Measurements from ENCODE around the gene CCDC196. TPM values are rescaled to one million over a fixed set of nuclear protein-coding genes. Genes with fewer than 3 reads are reported as not detected.
A peak's percentile ranks its signal among the peaks of the same experiment; 100 is the strongest.
"Not testable (repeated sequence)": the region's sequence is repeated elsewhere in the genome, so short reads cannot be mapped to it uniquely, and the experiment has no call there.

CCDC196 gene
- total and polyA plus RNA-seq, 3 experiments from 2014 or later: not detected

DNA sequence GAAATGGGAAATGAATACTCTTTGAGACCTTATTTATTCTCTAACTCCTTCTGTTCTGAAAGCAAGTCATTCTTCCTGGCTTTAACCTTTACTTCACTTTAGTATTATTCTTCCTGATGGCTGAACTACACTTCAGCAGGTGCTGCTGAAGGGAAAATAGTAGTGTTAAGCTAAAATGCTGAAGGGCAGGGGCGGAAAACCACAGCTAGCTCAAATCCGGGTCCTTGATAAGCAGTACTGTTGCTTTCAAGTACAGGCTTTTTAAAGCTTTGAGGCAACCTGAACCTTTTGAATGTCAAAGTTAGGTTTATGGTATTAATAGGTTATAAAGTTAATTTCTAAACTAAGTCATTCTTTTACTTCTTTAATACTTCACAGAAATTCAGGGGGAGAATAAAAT is 10.7 kb downstream of the CCDC196 start:
- H3K27me3 Mint-ChIP-seq: peaks cover 0 to under 1% of the 10 kb centered on the region in 2 donors
- no peak overlapping the region for H3K27ac ChIP-seq (ENCODE audit: low read depth, low read length)
- DNase-seq: no peak
- H3K9me3 Mint-ChIP-seq: no peaks in the 10 kb centered on the region
- POLR2A ChIA-PET: no interaction called here
- peaks cover 4 to 6% (median 5%) of the 10 kb centered on the region in 3 donors for H3K4me1 Mint-ChIP-seq
- H3K36me3 Mint-ChIP-seq: no peaks in the 10 kb centered on the region
- H3K9me3 ChIP-seq (ENCODE audit: low read length): no peaks in the 10 kb centered on the region
- no peaks in the 10 kb centered on the region for H3K36me3 ChIP-seq (ENCODE audit: insufficient read depth, low read length)
- peaks cover 8% of the 10 kb centered on the region for H3K4me1 ChIP-seq (ENCODE audit: insufficient read depth, low read length)
- CTCF ChIA-PET: interaction anchor here (1.2 kb wide), 1 partner anchor 11 kb away, joined by 8 read pairs; the partner anchor contains the start of gene GPHN
- no peak overlapping the region for H3K4me3 ChIP-seq (ENCODE audit: low read length)
- H3K4me3 Mint-ChIP-seq: no peak overlapping the region
- H3K27me3 ChIP-seq (ENCODE audit: insufficient read depth, low read length, poor library complexity, severe bottlenecking): no peaks in the 10 kb centered on the region
- H3K27ac Mint-ChIP-seq: peak overlapping the region in 1 of 8 donors; percentile 30

DNA sequence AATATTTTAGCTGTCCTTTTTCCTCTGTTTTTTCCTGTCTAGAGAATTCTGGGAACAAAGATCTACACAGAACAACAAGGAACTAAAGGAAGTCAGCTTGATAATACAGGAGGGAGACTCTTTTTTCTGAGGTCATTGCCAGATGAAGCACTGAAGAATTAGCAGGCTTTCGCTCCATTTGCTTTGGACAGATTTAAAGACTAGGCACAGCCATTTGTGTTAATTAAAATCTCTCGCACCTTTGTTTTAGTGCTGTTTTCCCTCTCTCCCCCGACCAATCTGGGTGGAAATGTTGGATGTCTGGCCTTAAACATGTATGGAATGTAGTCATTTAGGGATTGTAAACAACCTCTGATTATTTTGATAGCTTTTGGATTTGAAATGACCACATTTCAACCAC is 12.1 kb downstream of the CCDC196 start:
- POLR2A ChIA-PET: no interaction called here
- Histone ChIP-seq H3K27me3 (ENCODE audit: insufficient read depth, low read length, poor library complexity, severe bottlenecking) (no peaks in the 10 kb centered on the region), H3K4me3 (ENCODE audit: low read length) (no peak overlapping the region), H3K4me1 (ENCODE audit: insufficient read depth, low read length) (peaks cover 8% of the 10 kb centered on the region), H3K9me3 (ENCODE audit: low read length) (no peaks in the 10 kb centered on the region), H3K27ac (ENCODE audit: low read depth, low read length) (no peak overlapping the region), H3K36me3 (ENCODE audit: insufficient read depth, low read length) (no peaks in the 10 kb centered on the region)
- CTCF ChIA-PET: no interaction called here
- H3K9me3 Mint-ChIP-seq: no peaks in the 10 kb centered on the region
- DNase-seq: no peak
- no peak overlapping the region for H3K4me3 Mint-ChIP-seq
- H3K27ac Mint-ChIP-seq: no peak overlapping the region
- peaks cover 0 to 2% (median 0%) of the 10 kb centered on the region in 3 donors for H3K36me3 Mint-ChIP-seq
- peaks cover 4 to 6% (median 5%) of the 10 kb centered on the region in 3 donors for H3K4me1 Mint-ChIP-seq
- H3K27me3 Mint-ChIP-seq: peaks cover 0 to 2% of the 10 kb centered on the region in 2 donors

- Histone ChIP-seq H3K9me3 (ENCODE audit: low read length) (no peaks in the 10 kb centered on the region), H3K4me3 (ENCODE audit: low read length) (no peak overlapping the region), H3K27ac (ENCODE audit: low read depth, low read length) (no peak overlapping the region), H3K4me1 (ENCODE audit: insufficient read depth, low read length) (peaks cover 6% of the 10 kb centered on the region), H3K27me3 (ENCODE audit: insufficient read depth, low read length, poor library complexity, severe bottlenecking) (no peaks in the 10 kb centered on the region), H3K36me3 (ENCODE audit: insufficient read depth, low read length) (no peaks in the 10 kb centered on the region)
- DNase-seq: no peak
- ChIA-PET POLR2A (no interaction called here), CTCF (no interaction called here)
- peak overlapping the region in 1 of 7 donors; percentile 1 for H3K4me3 Mint-ChIP-seq
- H3K27ac Mint-ChIP-seq: no peak overlapping the region
- no peaks in the 10 kb centered on the region for H3K9me3 Mint-ChIP-seq
- peaks cover 4 to 5% (median 5%) of the 10 kb centered on the region in 3 donors for H3K4me1 Mint-ChIP-seq
- peaks cover 2 to 5% of the 10 kb centered on the region in 2 donors for H3K27me3 Mint-ChIP-seq
- peaks cover 0 to 2% (median 0%) of the 10 kb centered on the region in 3 donors for H3K36me3 Mint-ChIP-seq
These were observed 15.4 kb downstream of the CCDC196 start for GRCh38 chr14:66501592-66501991.

DNA sequence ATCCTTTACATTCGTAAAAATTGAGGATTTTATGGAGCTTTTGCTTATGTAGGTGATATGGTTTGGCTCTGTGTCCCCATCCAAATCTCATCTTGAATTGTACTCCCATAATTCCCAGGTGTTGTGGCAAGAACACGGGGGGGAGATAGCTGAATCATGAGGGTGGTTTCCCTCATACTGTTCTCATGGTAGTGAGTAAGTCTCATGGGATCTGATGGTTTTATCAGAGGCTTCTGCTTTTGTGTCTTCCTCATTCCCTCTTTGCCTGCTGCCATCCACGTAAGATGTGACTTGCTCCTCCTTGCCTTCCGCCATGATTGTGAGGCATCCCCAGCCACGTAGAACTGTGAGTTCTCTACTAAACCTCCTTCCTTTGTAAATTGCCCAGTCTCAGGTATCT is 16.7 kb downstream of the CCDC196 start:
- CTCF ChIA-PET, POLR2A ChIA-PET, H3K36me3 Mint-ChIP-seq: not testable (repeated sequence)

GRCh38 chr14:66503532-66503931 is 17.4 kb downstream of the CCDC196 start:
- CTCF ChIA-PET: no interaction called here

More for the DNA sequence above, 16.7 kb downstream of the CCDC196 start:
- not testable (repeated sequence) for H3K4me1 ChIP-seq (ENCODE audit: insufficient read depth, low read length); H3K9me3 ChIP-seq (ENCODE audit: low read length); H3K4me3 ChIP-seq (ENCODE audit: low read length); H3K27me3 ChIP-seq (ENCODE audit: insufficient read depth, low read length, poor library complexity, severe bottlenecking); H3K27ac ChIP-seq (ENCODE audit: low read depth, low read length); DNase-seq; H3K27ac Mint-ChIP-seq; H3K36me3 ChIP-seq (ENCODE audit: insufficient read depth, low read length); H3K9me3 Mint-ChIP-seq; H3K4me3 Mint-ChIP-seq
- Mint-ChIP-seq H3K4me1 (peaks cover 7 to 13% (median 12%) of the 10 kb centered on the region in 3 donors), H3K27me3 (peaks cover 2 to 12% of the 10 kb centered on the region in 2 donors)

GRCh38 chr14:66507181-66507721 is 21.1 kb downstream of the CCDC196 start:
- Mint-ChIP-seq H3K27me3 (peaks cover 2 to 31% of the 10 kb centered on the region in 2 donors), H3K27ac (peak overlapping the region; percentile 40 to 94 (median 90)), H3K4me3 (peak overlapping the region; percentile 94 to 99 (median 98)), H3K4me1 (peaks cover 29 to 43% (median 33%) of the 10 kb centered on the region in 3 donors), H3K36me3 (peaks cover 0 to 6% (median 2%) of the 10 kb centered on the region in 3 donors), H3K9me3 (no peaks in the 10 kb centered on the region)
- ChIA-PET POLR2A (interaction anchor here (0.6 to 1.0 kb wide), 2 partner anchors 32 to 1198 kb away, joined by 3 to 5 read pairs; no protein-coding TSS in a partner anchor), CTCF (interaction anchor here (1.1 to 1.9 kb wide), 3 partner anchors 10 to 20 kb away, joined by 3 to 8 read pairs (median 3); no protein-coding TSS in a partner anchor)
- H3K4me3 ChIP-seq (ENCODE audit: low read length): peak overlapping the region; percentile 78
- no peaks in the 10 kb centered on the region for H3K36me3 ChIP-seq (ENCODE audit: insufficient read depth, low read length)
- no peaks in the 10 kb centered on the region for H3K9me3 ChIP-seq (ENCODE audit: low read length)
- no peaks in the 10 kb centered on the region for H3K4me1 ChIP-seq (ENCODE audit: insufficient read depth, low read length)
- no peaks in the 10 kb centered on the region for H3K27me3 ChIP-seq (ENCODE audit: insufficient read depth, low read length, poor library complexity, severe bottlenecking)
- H3K27ac ChIP-seq (ENCODE audit: low read depth, low read length): peak overlapping the region; percentile 41
- DNase-seq: no peak

More at GRCh38 chr14:66503532-66503931, 17.4 kb downstream of the CCDC196 start:
- H3K9me3 Mint-ChIP-seq: no peaks in the 10 kb centered on the region
- peaks cover 0 to 6% (median 2%) of the 10 kb centered on the region in 3 donors for H3K36me3 Mint-ChIP-seq
- H3K27me3 Mint-ChIP-seq: peaks cover 2 to 12% of the 10 kb centered on the region in 2 donors
- POLR2A ChIA-PET: no interaction called here
- Histone ChIP-seq H3K4me3 (ENCODE audit: low read length) (no peak overlapping the region), H3K4me1 (ENCODE audit: insufficient read depth, low read length) (no peaks in the 10 kb centered on the region), H3K27ac (ENCODE audit: low read depth, low read length) (no peak overlapping the region), H3K27me3 (ENCODE audit: insufficient read depth, low read length, poor library complexity, severe bottlenecking) (no peaks in the 10 kb centered on the region), H3K36me3 (ENCODE audit: insufficient read depth, low read length) (no peaks in the 10 kb centered on the region), H3K9me3 (ENCODE audit: low read length) (no peaks in the 10 kb centered on the region)
- DNase-seq: no peak
- H3K4me3 Mint-ChIP-seq: peak overlapping the region in 1 of 7 donors; percentile 23
- no peak overlapping the region for H3K27ac Mint-ChIP-seq
- H3K4me1 Mint-ChIP-seq: peaks cover 8 to 19% (median 13%) of the 10 kb centered on the region in 3 donors

- no peaks in the 10 kb centered on the region for H3K9me3 ChIP-seq (ENCODE audit: low read length)
- peak within 1 kb of the TSS; percentile 52 for H3K27ac ChIP-seq (ENCODE audit: low read depth, low read length)
- no peaks in the 10 kb centered on the region for H3K27me3 ChIP-seq (ENCODE audit: insufficient read depth, low read length, poor library complexity, severe bottlenecking)
- Mint-ChIP-seq H3K4me3 (peak within 1 kb of the TSS; percentile 94 to 99 (median 98)), H3K27ac (peak within 1 kb of the TSS; percentile 76 to 96 (median 91)), H3K36me3 (peaks cover 0 to 6% (median 1%) of the 10 kb centered on the region in 3 donors), H3K4me1 (peaks cover 31 to 45% (median 36%) of the 10 kb centered on the region in 3 donors), H3K27me3 (peaks cover 0 to 33% of the 10 kb centered on the region in 2 donors), H3K9me3 (no peaks in the 10 kb centered on the region)
- CTCF ChIA-PET: interaction anchor here (1.1 to 1.9 kb wide), 3 partner anchors 11 to 19 kb away, joined by 3 to 8 read pairs (median 3); no protein-coding TSS in a partner anchor
- H3K4me1 ChIP-seq (ENCODE audit: insufficient read depth, low read length): no peaks in the 10 kb centered on the region
- POLR2A ChIA-PET: interaction anchor here (0.6 to 1.0 kb wide), 2 partner anchors 31 to 1198 kb away, joined by 3 to 5 read pairs; no protein-coding TSS in a partner anchor
- peak within 1 kb of the TSS; percentile 78 for H3K4me3 ChIP-seq (ENCODE audit: low read length)
- DNase-seq: peak; percentile 67 to 82 (median 81)
- no peaks in the 10 kb centered on the region for H3K36me3 ChIP-seq (ENCODE audit: insufficient read depth, low read length)
These were observed 21.8 kb downstream of the CCDC196 start, which contains the start of gene GPHN for GRCh38 chr14:66507722-66508546. Gene GPHN, plus strand, starts transcription at chr14:66508147.
